Neural progenitor cell (in vitro differentiated cells): Measurements from ENCODE around the gene NQO2.

Experiments
- EZH2 ChIP-seq: fragments of 200-600 bp; sonication (generic); IDR thresholded peaks from 2 replicates; pipeline ENCODE4 v1.6.1; 2017; ENCODE audit warnings: antibody characterized with exemption, mild to moderate bottlenecking, moderate library complexity
- TF ChIP-seq, protein P1 (sequence below): fragments of 200-600 bp; sonication (generic); IDR thresholded peaks from 2 replicates; pipeline ENCODE4 v1.5.1; 2017; ENCODE audit warnings: antibody characterized with exemption, mild to moderate bottlenecking

GRCh38 chr6:3061501-3061941, 61.8 kb downstream of the NQO2 start:
- TF ChIP-seq, protein P1, sequence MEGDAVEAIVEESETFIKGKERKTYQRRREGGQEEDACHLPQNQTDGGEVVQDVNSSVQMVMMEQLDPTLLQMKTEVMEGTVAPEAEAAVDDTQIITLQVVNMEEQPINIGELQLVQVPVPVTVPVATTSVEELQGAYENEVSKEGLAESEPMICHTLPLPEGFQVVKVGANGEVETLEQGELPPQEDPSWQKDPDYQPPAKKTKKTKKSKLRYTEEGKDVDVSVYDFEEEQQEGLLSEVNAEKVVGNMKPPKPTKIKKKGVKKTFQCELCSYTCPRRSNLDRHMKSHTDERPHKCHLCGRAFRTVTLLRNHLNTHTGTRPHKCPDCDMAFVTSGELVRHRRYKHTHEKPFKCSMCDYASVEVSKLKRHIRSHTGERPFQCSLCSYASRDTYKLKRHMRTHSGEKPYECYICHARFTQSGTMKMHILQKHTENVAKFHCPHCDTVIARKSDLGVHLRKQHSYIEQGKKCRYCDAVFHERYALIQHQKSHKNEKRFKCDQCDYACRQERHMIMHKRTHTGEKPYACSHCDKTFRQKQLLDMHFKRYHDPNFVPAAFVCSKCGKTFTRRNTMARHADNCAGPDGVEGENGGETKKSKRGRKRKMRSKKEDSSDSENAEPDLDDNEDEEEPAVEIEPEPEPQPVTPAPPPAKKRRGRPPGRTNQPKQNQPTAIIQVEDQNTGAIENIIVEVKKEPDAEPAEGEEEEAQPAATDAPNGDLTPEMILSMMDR, result no peak
- TF ChIP-seq EZH2, result no peak
